ENCODE results near the gene C11orf52.

DNA sequence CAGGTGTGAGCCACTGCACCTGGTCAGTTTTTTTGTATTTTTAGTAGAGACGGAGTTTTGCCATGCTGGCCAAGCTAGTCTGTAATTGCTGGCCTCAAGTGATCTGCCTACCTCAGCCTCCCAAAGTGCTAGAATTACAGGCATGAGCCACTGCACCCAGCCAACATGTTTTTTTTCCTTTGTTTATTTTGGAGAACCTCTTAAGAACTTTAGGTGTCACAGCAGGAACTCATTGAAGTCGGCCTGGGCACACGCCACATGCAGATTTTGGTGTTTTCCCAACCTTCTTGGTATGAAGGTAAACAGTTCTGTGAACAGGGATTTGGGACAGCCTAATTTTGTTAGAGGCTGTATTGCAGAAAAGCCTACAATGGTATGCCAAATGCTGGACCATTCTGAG lies 27.8 kb downstream of the C11orf52 start:
- TF ChIP-seq, protein P1, sequence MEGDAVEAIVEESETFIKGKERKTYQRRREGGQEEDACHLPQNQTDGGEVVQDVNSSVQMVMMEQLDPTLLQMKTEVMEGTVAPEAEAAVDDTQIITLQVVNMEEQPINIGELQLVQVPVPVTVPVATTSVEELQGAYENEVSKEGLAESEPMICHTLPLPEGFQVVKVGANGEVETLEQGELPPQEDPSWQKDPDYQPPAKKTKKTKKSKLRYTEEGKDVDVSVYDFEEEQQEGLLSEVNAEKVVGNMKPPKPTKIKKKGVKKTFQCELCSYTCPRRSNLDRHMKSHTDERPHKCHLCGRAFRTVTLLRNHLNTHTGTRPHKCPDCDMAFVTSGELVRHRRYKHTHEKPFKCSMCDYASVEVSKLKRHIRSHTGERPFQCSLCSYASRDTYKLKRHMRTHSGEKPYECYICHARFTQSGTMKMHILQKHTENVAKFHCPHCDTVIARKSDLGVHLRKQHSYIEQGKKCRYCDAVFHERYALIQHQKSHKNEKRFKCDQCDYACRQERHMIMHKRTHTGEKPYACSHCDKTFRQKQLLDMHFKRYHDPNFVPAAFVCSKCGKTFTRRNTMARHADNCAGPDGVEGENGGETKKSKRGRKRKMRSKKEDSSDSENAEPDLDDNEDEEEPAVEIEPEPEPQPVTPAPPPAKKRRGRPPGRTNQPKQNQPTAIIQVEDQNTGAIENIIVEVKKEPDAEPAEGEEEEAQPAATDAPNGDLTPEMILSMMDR (IDR thresholded peaks at IDR 0.05): no peak
- TF ChIP-seq POLR2A (IDR thresholded peaks at IDR 0.05): no peak
